Stimulated activated CD4-positive, alpha-beta T cell treated with anti-CD3 and anti-CD28 coated beads, Interleukin-2, amount 100 ng/mL, for 24 hours (primary cell): Measurements from ENCODE around the gene CADPS2.

Source experiments
- DNase-seq, 2 donors: peaks; one replicate each; pipeline ENCODE4 v3.0.0-alpha.2; 2020

The CADPS2 gene

DNA sequence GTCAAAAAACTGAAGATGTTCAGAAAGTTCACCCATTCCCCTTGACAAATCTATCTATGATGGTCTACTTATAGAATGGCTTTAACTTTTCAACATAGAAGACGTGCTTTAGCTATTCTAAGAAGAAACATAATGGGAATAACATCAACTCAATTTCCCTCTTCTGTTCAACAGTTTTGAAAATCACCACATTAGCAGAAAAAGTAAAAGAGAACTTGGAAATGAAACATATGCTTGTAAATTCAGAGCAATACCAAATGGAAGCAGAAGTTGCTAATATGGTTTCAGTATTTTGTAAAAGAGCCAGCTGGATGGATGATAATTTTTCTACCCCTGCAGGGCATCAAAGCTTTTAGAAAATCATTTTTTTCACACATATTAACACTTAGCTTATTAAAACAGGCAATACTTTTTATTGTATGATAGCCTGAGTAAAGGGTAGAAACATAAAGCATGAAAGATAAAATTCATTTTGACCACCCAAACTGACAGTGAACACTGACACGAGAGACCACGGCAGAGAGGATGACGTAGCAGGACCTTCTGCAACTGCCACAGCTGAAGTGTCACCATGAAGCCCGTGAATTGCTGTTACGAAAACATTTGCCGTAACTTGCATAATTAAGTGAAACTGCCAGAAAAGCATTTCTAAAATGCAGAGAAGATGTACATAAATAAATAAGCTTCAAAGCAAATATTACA lies 542.5 kb downstream of the CADPS2 start:
- no peak for DNase-seq

DNA sequence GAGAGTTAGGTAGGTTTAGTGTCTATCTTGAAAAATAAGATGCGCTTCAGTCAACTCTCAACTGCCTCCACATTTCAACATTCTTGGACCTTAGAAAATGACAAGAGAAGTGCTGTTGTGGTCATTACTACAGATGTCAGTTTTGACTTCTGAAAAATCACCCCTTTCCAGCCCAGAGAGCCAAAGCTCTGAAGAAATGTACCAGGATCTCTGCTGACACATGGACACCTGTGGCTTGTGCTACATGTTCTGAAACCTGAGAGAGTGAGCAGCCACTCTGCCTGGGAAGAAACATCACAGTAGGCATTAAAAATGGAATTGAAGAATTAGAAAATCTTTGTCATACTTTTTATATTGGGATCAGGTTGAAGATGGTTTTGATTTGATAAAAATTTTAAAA lies 545.8 kb downstream of the CADPS2 start:
- no peak for DNase-seq

DNA sequence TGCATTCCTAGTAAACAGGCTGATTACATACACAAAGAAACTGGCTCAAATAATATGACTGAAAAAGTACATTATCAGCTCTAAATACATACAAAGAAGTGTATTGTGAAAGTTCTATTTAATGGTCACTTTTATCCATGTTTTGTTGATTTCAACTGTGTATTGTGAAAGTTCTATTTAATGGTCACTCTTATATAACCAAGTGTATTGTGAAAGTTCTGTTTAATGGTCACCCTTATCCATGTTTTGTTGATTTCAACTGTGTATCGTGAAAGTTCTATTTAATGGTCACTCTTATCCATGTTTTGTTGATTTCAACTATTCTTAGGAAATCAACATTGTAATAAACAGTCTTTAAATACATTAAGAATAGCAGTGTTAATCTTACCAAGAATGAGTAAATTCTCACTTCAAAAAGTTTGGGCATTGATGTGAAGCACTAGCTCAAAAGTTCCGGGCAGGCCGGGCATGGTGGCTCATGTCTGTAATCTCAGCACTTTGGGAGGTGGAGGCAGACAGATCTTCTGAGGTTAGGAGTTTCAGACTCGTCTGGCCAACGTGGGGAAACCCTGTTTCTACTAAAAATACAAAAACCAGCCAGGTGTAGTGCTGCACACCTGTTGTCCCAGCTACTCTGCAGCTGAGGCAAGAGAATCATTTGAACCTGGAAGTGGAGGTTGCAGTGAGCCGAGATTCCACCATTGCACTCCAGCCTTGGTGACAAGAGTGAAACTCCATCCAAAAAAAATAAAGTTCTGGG lies 546.9 kb downstream of the CADPS2 start:
- no peak for DNase-seq

DNA sequence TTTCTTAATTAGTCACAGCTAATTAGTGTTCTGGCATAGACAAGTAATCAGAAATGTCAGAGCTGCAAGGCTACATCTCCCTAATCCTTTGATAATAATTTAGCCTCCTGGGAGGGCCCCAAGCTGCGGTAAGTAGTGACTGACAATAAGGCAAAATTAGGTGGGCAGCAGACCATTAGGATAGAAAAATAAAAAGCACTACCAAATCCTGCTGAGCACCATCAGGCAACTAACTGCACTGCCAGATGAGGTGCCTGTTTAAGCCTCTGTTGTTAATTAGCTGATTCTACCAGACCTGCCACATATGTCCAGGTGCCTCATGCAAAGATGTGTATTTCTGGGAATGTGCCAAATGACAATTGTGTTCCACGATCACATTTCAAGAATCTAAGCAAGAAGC lies 549.2 kb downstream of the CADPS2 start:
- DNase-seq = no peak

DNA sequence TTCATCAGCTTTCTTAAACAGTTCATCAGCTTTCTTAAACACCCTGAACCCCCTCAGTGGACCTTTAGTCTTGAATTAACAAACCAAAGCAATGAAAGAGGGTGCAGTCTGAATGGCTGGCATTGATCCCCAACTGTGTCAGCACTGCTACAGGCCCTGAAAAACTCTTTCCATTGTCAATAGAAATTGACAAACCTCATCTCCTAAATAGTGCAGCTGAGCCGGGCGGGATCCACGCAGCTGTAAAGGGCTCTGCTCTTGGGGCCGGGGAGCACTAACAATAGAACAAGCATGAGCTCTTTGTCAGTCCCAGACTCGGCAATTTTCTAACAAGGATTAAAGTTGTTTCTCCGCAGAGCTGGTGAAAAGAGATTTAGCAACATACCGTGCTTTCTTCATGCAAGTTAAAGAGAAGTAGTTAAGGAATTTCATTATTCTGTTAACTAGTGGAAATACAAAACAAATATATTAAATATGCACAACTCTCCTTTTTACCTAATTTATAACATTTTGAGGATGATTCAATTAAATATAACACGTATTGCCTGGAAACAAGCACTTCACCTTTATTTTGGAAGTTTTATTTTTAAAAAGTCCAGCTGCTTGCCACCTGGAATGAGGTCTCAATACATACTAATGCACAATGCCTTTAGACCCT lies 557.0 kb downstream of the CADPS2 start:
- DNase-seq = no peak

DNA sequence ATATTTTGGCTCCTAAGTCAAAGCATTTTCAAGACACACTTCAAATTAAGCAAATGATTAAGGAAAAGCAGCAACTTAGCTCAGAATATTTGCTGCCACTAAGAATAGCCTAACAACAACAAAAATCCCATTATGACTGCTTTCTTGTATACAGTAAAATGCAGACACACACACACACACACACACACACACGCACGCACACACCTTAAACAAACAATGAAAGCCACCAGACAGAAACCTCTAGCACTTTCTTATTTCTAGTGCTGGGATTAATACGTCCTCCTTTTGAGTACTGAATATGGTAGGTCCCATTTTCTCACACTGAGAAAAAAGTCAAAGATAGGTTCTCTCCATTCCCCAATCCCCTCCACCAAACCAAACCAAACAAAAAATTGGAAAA lies 558.3 kb downstream of the CADPS2 start:
- no peak for DNase-seq

DNA sequence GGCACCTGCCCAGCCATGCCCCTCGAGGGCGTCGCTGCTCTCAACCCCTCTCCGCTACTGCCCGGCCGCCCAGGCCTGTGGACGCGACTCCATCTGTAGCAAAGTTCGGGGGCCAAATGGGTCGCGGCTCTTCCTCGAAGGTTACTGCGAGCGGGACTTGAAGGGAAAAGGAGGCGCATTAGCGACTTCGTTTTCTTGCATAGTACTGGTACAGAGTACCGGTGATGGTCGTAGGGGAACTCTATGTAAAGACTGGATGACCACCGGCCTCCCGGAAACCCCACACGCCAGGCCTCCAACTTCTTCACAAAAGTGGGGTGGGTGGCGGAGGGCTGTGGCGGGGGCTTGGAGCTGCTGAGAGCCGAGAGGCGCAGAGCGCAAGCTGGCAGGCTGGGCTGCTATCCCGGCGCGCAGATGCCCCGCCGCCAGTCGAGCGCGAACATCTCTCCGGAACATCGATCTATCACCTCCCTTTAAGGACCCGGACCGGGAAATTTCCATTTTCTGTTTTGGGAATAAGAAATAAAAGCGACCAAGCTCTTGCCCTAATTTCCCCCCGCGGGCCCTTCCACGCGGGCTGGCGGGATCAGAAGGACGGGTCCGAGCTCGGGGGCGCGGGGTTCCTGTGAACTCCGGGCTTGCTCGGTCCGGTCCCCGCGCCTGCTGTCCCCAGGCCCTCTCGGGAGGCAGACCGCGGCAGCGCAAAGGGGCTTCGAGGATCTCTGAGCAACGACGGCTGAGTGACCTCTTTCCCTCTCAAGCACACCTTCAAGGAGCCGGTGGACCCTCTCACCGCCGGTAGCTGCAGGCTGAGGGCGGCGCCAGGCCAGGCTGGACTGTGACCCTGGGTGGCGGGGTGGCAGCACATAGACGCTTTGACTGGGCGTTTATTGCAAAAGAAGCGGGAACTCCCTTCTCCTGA lies 569.5 kb downstream of the CADPS2 start:
- no peak for DNase-seq

DNA sequence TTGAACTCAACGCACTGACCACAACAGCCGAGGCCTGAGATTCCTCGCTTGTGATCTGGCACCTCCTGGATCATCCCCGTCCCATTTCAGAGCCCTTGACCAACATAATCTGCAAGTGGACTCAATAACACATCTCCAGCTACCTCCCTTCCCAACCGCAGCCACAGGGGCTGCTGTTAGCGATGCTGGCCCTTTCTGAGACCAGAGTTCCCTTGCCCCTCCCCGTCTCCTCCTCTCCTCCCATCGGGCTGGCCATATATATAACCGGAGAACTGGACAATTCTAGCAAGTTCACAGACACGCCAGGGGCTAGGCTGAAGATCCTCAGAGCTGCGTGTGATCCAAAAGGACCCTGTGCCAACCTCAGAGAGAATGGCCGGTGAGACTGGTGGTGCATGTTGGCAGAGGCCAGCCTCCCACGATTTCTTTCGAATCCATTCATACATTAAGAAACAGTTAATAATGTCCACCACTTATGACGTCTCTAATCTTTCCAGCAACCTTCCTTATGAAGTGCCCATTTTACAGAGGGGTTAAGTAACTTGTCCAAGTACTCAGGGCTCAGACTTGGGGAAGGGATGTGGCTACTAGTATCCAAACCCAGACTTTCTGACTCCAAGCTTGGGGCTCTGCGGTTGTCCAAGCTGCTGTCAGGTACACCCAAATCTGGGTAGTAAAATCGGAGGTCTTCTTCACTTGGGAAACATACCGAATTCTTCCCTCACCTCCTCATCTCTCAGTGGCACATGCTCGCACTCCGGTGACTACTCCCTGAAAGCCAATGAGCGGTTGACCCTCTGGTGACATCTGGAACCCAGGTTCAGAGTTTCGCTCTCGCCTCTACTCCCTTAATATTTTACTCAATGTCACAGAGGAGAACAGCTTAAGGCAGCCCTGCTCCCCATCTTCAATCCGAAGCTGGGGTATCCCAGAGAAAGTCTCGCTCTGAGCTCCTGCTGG lies 570.5 kb downstream of the CADPS2 start:
- no peak for DNase-seq

DNA sequence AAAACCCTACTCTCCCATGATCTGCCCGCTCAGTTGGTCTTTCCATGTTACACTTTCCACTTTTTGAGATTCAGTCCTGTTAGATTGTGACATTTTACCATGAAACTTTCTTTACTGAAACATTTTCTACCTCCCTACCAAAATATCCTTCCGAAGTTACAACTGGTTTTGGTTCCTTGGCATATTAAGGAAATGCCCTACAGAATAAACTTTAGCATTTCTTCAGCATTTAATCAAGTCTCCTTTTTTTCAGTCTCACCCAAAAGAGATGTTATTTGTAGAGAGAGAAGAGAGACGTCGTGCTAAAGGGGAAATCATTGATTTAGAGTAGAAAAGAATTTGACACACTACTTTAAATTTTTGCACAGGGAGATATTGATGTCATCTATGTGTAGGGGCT lies 572.0 kb downstream of the CADPS2 start:
- no peak for DNase-seq

DNA sequence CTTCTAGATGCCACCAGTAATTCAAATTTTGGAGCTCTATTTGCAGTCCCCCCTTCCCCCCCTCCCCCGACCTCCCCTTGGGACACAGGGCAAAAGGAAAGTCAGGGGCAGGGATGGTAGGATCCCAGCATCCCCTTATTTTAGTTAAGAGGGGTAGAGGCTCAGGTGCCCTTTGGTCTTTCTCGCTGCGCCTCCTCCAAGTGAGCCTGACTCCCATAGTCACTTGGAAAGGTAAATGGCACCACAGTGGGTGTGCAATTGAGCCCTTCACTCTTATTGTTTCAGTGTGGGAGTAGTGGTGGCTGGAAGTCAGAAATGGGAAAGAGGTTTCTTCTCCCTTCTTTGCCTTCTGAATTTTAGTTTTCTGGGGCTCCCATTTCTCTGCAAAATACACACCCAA lies 573.5 kb downstream of the CADPS2 start:
- no peak for DNase-seq

DNA sequence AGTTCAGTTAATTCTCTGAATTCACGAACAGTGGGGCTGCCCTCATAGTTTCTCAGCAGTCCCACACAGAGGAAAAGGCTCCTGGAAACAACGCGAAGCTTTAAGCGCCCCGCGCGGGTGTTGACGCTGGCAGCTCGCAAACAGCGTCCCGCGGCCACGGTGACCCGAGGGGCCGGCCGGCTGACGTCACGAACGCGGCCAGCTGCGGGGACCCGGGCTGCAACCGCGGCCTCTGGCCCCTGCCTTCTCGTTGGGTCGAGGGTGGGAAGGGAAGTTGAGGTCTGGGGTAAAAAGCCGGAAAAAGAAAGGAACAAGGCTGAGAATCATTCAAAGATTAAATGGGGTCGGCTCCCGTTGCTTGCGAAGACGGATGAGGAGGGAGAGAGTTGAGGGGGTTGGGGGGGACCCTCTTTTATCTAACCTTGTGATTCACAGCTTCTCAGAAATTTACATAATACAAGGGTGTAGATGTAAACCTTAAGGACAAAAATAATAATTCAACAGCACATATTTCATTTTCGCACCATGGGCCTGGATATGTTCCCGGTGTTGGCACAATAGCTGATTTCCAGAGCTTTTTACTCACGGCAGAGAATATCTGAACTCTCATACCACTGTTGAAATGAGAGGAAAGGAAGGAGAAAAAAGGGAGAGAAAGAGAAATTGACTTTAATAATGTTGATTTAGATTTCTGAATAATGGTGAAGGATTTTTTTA lies 574.4 kb downstream of the CADPS2 start:
- DNase-seq = no peak

DNA sequence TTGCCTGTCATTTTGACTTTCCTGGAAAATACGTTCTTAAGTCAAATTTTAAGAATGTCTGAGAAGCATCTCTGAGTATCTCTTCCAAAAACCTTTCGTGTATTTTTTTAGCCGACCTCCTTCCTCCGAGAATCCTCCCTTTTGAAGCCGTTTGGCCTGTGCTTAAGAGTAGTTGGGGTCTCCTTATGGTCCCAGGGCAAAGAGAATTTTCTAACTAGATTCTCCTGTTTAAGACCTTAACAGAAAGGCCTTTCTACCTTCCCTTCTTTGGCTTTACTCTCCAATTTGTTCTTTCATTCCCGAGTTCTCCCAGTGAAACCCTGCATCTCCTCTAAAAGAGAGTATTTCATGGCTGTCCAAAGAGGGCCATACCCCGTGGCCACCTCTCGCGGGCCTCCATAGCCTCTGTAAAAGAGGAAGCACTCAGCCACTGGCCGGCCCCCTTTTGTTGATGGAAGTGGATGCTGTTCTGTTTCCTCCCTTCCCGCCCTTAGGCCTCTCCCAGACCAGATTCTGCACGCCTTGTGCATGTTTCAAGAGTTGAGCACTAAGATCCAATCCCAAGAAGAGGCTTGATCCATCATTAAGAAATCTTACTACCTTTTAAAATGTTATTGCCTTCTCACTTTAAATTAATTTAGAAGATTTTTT lies 575.1 kb downstream of the CADPS2 start:
- DNase-seq = no peak

DNA sequence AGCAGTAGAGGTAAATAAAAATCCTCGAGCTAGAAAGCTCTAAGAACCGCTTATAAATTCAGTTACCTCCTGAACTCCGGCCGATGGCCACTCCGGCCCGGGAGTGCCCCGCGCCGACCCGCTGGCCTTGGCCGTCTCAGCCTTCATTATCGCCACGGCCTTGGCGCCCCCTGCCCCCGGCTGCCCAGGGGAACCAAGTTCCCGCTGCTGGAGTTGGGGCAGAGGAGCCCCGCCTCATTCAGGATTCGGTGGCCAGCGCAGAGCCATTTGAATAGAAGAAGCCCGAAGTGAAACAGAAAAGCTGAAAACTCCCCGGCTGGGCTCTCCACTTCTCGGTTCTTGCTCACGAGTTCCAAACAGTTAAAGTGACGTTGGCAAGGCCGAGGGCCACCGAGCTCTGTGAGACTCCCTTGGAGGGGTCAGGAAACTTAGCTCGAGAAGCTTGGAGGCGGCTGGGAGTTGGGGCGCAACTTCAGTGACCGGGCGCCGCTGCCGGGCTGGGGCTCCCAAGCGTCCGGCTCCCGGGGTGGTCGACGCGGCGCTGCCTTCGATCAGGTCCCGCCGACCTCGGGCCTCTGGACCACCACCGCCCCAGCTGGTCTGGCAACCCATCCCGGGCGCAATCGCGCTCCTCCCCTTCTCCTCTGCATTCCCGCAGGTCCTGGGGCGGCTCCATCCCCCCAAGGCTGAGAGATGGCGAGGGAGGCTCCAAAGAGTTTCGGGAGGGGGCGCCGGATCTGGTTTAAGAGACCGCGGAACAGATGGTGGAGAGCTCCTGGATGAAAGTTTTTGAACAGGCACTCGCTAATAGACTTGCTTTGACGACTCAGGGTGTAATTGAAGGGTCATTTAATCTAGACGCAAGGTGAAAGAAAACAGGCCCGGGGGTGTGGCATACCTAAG lies 575.9 kb downstream of the CADPS2 start:
- DNase-seq = no peak

DNA sequence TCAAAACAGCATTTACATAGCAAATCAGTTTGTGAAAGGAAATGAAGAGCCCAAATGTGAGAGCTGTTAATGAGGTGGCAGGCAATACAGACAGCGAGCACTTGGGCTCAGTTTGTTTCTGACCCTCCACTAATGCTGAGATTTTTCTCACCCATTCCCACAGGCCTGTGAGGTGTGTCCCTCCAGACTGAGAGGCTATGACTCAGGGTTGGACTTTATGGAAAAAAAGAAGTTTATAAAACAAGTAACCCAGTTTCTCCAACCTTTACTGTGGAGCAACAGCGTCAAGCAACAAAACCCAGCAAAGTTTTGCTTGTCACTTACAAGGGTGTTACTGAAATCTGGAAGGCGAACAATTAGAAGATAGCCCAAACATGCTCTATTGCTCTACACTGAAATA lies 576.8 kb downstream of the CADPS2 start:
- no peak for DNase-seq

DNA sequence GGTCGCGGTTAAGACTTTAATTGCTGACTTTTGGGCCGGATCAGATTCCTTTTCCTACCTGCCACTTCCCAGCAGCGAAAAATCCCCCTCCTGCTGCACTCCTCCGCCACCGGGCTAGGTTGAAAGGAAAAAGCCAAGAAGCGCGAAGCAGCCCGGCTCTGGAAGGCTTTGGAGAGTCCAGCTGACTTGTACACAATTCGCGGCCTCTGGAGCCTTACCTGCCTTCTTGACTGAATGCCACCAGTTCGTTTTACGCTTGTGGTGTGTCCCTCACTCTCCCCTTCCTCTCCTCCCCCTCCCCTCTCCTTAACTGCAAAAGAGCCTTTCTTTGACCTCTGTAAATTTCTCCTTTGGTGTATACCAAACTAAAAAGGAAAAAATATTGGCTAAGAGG lies 579.0 kb downstream of the CADPS2 start:
- DNase-seq = no peak

DNA sequence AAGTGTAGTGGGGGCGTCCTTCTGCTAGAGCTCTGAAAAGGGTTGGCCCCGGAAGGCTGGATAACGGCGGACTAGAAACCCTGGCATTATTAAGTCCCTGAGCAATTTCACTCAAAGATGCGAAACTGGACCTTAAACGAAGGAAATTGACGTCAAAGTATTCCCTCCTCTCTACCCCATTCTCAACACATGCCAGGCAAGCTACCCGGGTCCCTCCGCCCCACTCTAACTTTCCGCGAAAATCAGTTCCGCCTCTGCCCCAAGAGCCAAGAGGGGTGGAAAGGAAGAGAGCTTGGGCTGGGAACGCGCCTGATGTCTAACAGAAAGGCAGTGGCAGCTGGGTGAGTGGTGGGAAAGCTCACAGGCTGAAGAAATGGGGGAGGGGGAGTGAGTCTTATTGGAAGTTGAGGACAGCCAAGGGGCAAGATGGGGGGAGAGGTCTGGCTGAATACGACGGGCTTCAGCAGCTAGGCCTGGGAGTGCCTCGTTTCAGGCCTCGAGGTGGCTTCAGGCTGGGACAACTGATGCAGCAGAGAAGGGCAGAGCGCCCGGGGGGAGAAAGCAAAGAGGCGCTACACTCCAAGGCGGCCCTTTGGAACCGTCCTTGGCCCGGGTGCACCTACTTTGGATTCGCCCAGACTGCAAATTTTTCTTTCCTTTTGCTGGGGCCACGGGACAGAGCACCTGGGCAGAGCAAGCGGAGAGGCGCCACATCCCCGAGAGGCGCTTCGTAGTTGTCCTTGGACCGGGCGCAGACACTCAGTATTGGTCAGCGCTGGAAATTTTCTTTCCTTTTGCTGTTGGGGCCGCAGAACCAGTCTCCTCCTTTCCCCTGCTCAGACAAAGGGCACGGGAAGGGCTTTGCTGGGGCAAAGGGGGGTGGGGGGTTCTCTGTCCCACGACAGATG lies 579.7 kb downstream of the CADPS2 start:
- no peak for DNase-seq

DNA sequence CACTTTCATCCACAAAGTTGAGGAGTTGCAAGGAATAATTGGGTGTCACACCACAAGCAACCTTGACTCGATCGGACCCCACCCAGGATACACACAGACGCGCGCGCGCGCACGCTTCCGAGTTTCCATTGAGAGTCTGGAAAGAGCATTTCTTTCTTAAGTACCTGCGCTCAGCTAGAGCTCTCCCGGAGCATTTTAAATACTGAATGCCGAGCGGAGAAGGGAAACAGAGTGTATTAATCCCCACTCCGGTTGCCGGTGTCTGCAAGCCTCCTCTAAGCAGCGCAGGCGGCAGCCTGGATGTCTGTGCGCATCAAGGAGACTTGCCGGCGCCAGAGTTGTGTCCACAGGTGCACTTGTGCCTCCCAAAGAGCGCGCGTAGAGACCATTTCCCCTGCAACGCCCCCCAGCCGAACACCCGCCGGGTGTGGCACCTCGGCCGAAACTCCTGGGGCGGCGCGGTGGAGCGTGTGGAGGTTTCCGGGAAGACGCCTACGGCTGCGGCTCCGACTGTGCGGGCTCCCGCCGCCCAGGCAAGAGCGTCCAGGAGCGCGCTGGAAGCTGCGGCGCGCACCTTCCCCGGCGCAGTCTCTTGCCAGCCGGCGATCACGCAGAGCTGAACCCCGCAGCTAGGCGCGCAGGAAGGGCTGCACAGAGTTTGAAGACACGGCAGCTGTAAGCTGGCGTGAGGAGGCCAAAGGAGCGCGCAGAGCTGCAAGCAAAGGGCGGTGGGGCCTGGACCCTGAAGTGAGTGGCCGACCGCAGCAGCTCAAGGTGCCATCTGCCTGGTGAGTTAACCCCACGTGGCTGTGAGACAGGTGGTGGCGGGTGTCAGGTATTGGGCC lies 580.6 kb downstream of the CADPS2 start:
- no peak for DNase-seq
